T-helper 1 cell treated with Interleukin-12 subunit alpha and Interleukin-12 subunit beta and Interleukin-4 antibody, amounts not matched to agents 30 ng/mL and 1 ng/mL, for 36 hours (primary cell): ENCODE measurements around the gene DNPH1. TPM values are rescaled to one million over a fixed set of nuclear protein-coding genes. Genes with fewer than 3 reads are reported as not detected.

Experiments
- intact Hi-C: fragments of 100-400 bp; cut with micrococcal nuclease; formaldehyde crosslinking; loops from one replicate; pipeline ENCODE4 v1.15.1; 2024
- total RNA-seq: library from RNA; stranded (reverse); gene quantifications from 2 replicates; pipeline ENCODE4 v1.2.3, GENCODE V29; 2022

The DNPH1 gene
- total RNA-seq, 1 donor from 2014 or later: 71.2 TPM

GRCh38 chr6:43183441-43183840 is 45.8 kb downstream of the DNPH1 start:
- intact Hi-C loops: no loop called here

- intact Hi-C loops: loop anchor here (1.0 kb wide), 2 partner anchors 8 to 42 kb away; no protein-coding TSS in a partner anchor
These were observed 47.1 kb downstream of the DNPH1 start, which contains the start of gene CUL9 for GRCh38 chr6:43181942-43182860. Gene CUL9, plus strand, starts transcription at chr6:43182196. Its CDS starts 2,115 bp downstream, at chr6:43184311.

- intact Hi-C loops: no loop called here
These were observed 47.7 kb downstream of the DNPH1 start for GRCh38 chr6:43181621-43181941.

GRCh38 chr6:43180985-43181384 is 48.3 kb downstream of the DNPH1 start:
- intact Hi-C loops: no loop called here

GRCh38 chr6:43180058-43180457 is 49.2 kb downstream of the DNPH1 start:
- intact Hi-C loops: no loop called here

- intact Hi-C loops: loop anchor here (10.0 kb wide), 2 partner anchors 1254 to 1394 kb away; partner anchors contain the start of genes BYSL, MED20, PRICKLE4 and TOMM6
These were observed 50.1 kb downstream of the DNPH1 start for GRCh38 chr6:43178951-43179830.

- intact Hi-C loops: loop anchor here (10.0 kb wide), 2 partner anchors 1253 to 1393 kb away; partner anchors contain the start of genes BYSL, MED20, PRICKLE4 and TOMM6
These were observed 51.1 kb downstream of the DNPH1 start for GRCh38 chr6:43178150-43178549.

GRCh38 chr6:43176423-43176786 is 52.9 kb downstream of the DNPH1 start:
- intact Hi-C loops: loop anchor here (10.0 kb wide), 2 partner anchors 1252 to 1392 kb away; partner anchors contain the start of genes BYSL, MED20, PRICKLE4 and TOMM6

GRCh38 chr6:43175676-43176422 is 53.4 kb downstream of the DNPH1 start:
- intact Hi-C loops: loop anchor here (2.0 to 10.0 kb wide), 4 partner anchors 301 to 1391 kb away; partner anchors contain the start of genes BYSL, MAD2L1BP, MED20 and PRICKLE4

Other genes with a start within 250 kb of the DNPH1 start
- gene PPP2R5D, start 244.9 kb downstream of the DNPH1 start, total RNA-seq: 58.3 and 59.4 TPM in 2 replicates
- 56.0 and 57.1 TPM in 2 replicates for gene MEA1, start 215.5 kb downstream of the DNPH1 start, total RNA-seq
- gene KLHDC3, start 215.2 kb downstream of the DNPH1 start, total RNA-seq: 62.5 and 67.0 TPM in 2 replicates
- gene RRP36, start 207.9 kb downstream of the DNPH1 start, total RNA-seq: 78.1 and 81.4 TPM in 2 replicates
- gene CUL7, start 175.6 kb downstream of the DNPH1 start, total RNA-seq: 12.0 and 13.0 TPM in 2 replicates
- 52.2 and 54.6 TPM in 2 replicates for gene MRPL2, start 170.0 kb downstream of the DNPH1 start, total RNA-seq
- gene KLC4, start 169.8 kb downstream of the DNPH1 start, total RNA-seq: 16.1 and 17.6 TPM in 2 replicates
- gene PTK7, start 153.2 kb downstream of the DNPH1 start, total RNA-seq: 1.4 and 1.7 TPM in 2 replicates
- gene SRF, start 58.2 kb downstream of the DNPH1 start, total RNA-seq: 58.7 and 59.6 TPM in 2 replicates
- 55.1 and 58.0 TPM in 2 replicates for gene CUL9, start 47.3 kb downstream of the DNPH1 start, total RNA-seq
- gene TTBK1, start 14.0 kb upstream of the DNPH1 start, total RNA-seq: 1.3 TPM in 2 replicates
- gene SLC22A7, start 68.8 kb upstream of the DNPH1 start, total RNA-seq: not detected in 2 replicates
- gene CRIP3, start 79.3 kb upstream of the DNPH1 start, total RNA-seq: 0.27 TPM in 1 of 2 replicates, not detected in the other
- gene ZNF318, start 140.2 kb upstream of the DNPH1 start, total RNA-seq: 12.0 and 12.1 TPM in 2 replicates
- 52.3 and 54.5 TPM in 2 replicates for gene ABCC10, start 198.1 kb upstream of the DNPH1 start, total RNA-seq
- 0.39 TPM in 2 replicates for gene DLK2, start 226.1 kb upstream of the DNPH1 start, total RNA-seq
- gene TJAP1, start 248.1 kb upstream of the DNPH1 start, total RNA-seq: 38.5 and 43.4 TPM in 2 replicates